ENCODE data around the gene WNT7B.
A peak's percentile ranks its signal among the peaks of the same experiment; 100 is the strongest.

Gene WNT7B

GRCh38 chr22:45993841-45994240 is 16.9 kb upstream of the WNT7B start:
- Histone ChIP-seq H3K27ac (ENCODE audit: low read depth, low read length) (no peak overlapping the region), H3K79me2 (ENCODE audit: control insufficient read depth, insufficient read depth, low read length, unreplicated experiment) (no peaks in the 10 kb centered on the region), H3K4me3 (ENCODE audit: low read depth, low read length) (no peak overlapping the region), H3K36me3 (ENCODE audit: insufficient read depth, low read length) (no peaks in the 10 kb centered on the region), H3K4me1 (ENCODE audit: control insufficient read depth, insufficient read depth, low read length, unreplicated experiment) (peaks cover 33% of the 10 kb centered on the region), H2AFZ (ENCODE audit: low read length, unreplicated experiment) (no peak overlapping the region), H3K27me3 (ENCODE audit: insufficient read depth, low read length) (no peaks in the 10 kb centered on the region)

- Histone ChIP-seq H3K27ac (ENCODE audit: low read depth, low read length) (no peak overlapping the region), H3K4me1 (ENCODE audit: control insufficient read depth, insufficient read depth, low read length, unreplicated experiment) (peaks cover 30% of the 10 kb centered on the region), H2AFZ (ENCODE audit: low read length, unreplicated experiment) (no peak overlapping the region), H3K36me3 (ENCODE audit: insufficient read depth, low read length) (no peaks in the 10 kb centered on the region), H3K27me3 (ENCODE audit: insufficient read depth, low read length) (no peaks in the 10 kb centered on the region), H3K4me3 (ENCODE audit: low read depth, low read length) (no peak overlapping the region), H3K79me2 (ENCODE audit: control insufficient read depth, insufficient read depth, low read length, unreplicated experiment) (no peaks in the 10 kb centered on the region)
Observed at GRCh38 chr22:45993143-45993692, 16.3 kb upstream of the WNT7B start.

- Histone ChIP-seq H3K79me2 (ENCODE audit: control insufficient read depth, insufficient read depth, low read length, unreplicated experiment) (no peaks in the 10 kb centered on the region), H3K36me3 (ENCODE audit: insufficient read depth, low read length) (no peaks in the 10 kb centered on the region), H3K4me1 (ENCODE audit: control insufficient read depth, insufficient read depth, low read length, unreplicated experiment) (peaks cover 25% of the 10 kb centered on the region), H3K27me3 (ENCODE audit: insufficient read depth, low read length) (no peaks in the 10 kb centered on the region), H3K4me3 (ENCODE audit: low read depth, low read length) (no peak overlapping the region), H3K27ac (ENCODE audit: low read depth, low read length) (no peak overlapping the region), H2AFZ (ENCODE audit: low read length, unreplicated experiment) (no peak overlapping the region)
Observed at GRCh38 chr22:45992737-45993136, 15.8 kb upstream of the WNT7B start.

- Histone ChIP-seq H3K27ac (ENCODE audit: low read depth, low read length) (no peak overlapping the region), H3K79me2 (ENCODE audit: control insufficient read depth, insufficient read depth, low read length, unreplicated experiment) (no peaks in the 10 kb centered on the region), H2AFZ (ENCODE audit: low read length, unreplicated experiment) (no peak overlapping the region), H3K36me3 (ENCODE audit: insufficient read depth, low read length) (no peaks in the 10 kb centered on the region), H3K27me3 (ENCODE audit: insufficient read depth, low read length) (no peaks in the 10 kb centered on the region), H3K4me1 (ENCODE audit: control insufficient read depth, insufficient read depth, low read length, unreplicated experiment) (peaks cover 12% of the 10 kb centered on the region), H3K4me3 (ENCODE audit: low read depth, low read length) (no peak overlapping the region)
Observed at GRCh38 chr22:45991098-45991497, 14.1 kb upstream of the WNT7B start.

- Histone ChIP-seq H3K27me3 (ENCODE audit: insufficient read depth, low read length) (no peaks in the 10 kb centered on the region), H3K4me1 (ENCODE audit: control insufficient read depth, insufficient read depth, low read length, unreplicated experiment) (no peaks in the 10 kb centered on the region), H3K36me3 (ENCODE audit: insufficient read depth, low read length) (no peaks in the 10 kb centered on the region), H3K27ac (ENCODE audit: low read depth, low read length) (no peak overlapping the region), H3K79me2 (ENCODE audit: control insufficient read depth, insufficient read depth, low read length, unreplicated experiment) (no peaks in the 10 kb centered on the region), H2AFZ (ENCODE audit: low read length, unreplicated experiment) (no peak overlapping the region), H3K4me3 (ENCODE audit: low read depth, low read length) (no peak overlapping the region)
Observed at GRCh38 chr22:45987136-45987861, 10.3 kb upstream of the WNT7B start.

GRCh38 chr22:45984316-45984916 is 7.5 kb upstream of the WNT7B start:
- no peaks in the 10 kb centered on the region for H3K79me2 ChIP-seq (ENCODE audit: control insufficient read depth, insufficient read depth, low read length, unreplicated experiment)
- H3K4me3 ChIP-seq (ENCODE audit: low read depth, low read length): no peak overlapping the region
- H3K4me1 ChIP-seq (ENCODE audit: control insufficient read depth, insufficient read depth, low read length, unreplicated experiment): no peaks in the 10 kb centered on the region
- H3K27me3 ChIP-seq (ENCODE audit: insufficient read depth, low read length): no peaks in the 10 kb centered on the region
- no peak overlapping the region for H3K27ac ChIP-seq (ENCODE audit: low read depth, low read length)
- H2AFZ ChIP-seq (ENCODE audit: low read length, unreplicated experiment): no peak overlapping the region
- H3K36me3 ChIP-seq (ENCODE audit: insufficient read depth, low read length): no peaks in the 10 kb centered on the region

- H3K79me2 ChIP-seq (ENCODE audit: control insufficient read depth, insufficient read depth, low read length, unreplicated experiment): no peaks in the 10 kb centered on the region
- no peaks in the 10 kb centered on the region for H3K4me1 ChIP-seq (ENCODE audit: control insufficient read depth, insufficient read depth, low read length, unreplicated experiment)
- H2AFZ ChIP-seq (ENCODE audit: low read length, unreplicated experiment): no peak overlapping the region
- no peak overlapping the region for H3K4me3 ChIP-seq (ENCODE audit: low read depth, low read length)
- no peaks in the 10 kb centered on the region for H3K36me3 ChIP-seq (ENCODE audit: insufficient read depth, low read length)
- H3K27ac ChIP-seq (ENCODE audit: low read depth, low read length): no peak overlapping the region
- no peaks in the 10 kb centered on the region for H3K27me3 ChIP-seq (ENCODE audit: insufficient read depth, low read length)
Observed at GRCh38 chr22:45983797-45984196, 6.8 kb upstream of the WNT7B start.

GRCh38 chr22:45980761-45981160 is 3.8 kb upstream of the WNT7B start:
- Histone ChIP-seq H3K27ac (ENCODE audit: low read depth, low read length) (no peak overlapping the region), H2AFZ (ENCODE audit: low read length, unreplicated experiment) (no peak overlapping the region), H3K27me3 (ENCODE audit: insufficient read depth, low read length) (peaks cover 20% of the 10 kb centered on the region), H3K79me2 (ENCODE audit: control insufficient read depth, insufficient read depth, low read length, unreplicated experiment) (no peaks in the 10 kb centered on the region), H3K36me3 (ENCODE audit: insufficient read depth, low read length) (no peaks in the 10 kb centered on the region), H3K4me3 (ENCODE audit: low read depth, low read length) (no peak overlapping the region), H3K4me1 (ENCODE audit: control insufficient read depth, insufficient read depth, low read length, unreplicated experiment) (no peaks in the 10 kb centered on the region)

GRCh38 chr22:45980268-45980570 is 3.3 kb upstream of the WNT7B start:
- H3K27me3 ChIP-seq (ENCODE audit: insufficient read depth, low read length): peaks cover 25% of the 10 kb centered on the region
- no peak overlapping the region for H2AFZ ChIP-seq (ENCODE audit: low read length, unreplicated experiment)
- no peak overlapping the region for H3K27ac ChIP-seq (ENCODE audit: low read depth, low read length)

GRCh38 chr22:45978275-45978713 is 1.3 kb upstream of the WNT7B start:
- Histone ChIP-seq H2AFZ (ENCODE audit: low read length, unreplicated experiment) (no peak overlapping the region), H3K4me1 (ENCODE audit: control insufficient read depth, insufficient read depth, low read length, unreplicated experiment) (no peaks in the 10 kb centered on the region), H3K36me3 (ENCODE audit: insufficient read depth, low read length) (no peaks in the 10 kb centered on the region), H3K27ac (ENCODE audit: low read depth, low read length) (no peak overlapping the region), H3K4me3 (ENCODE audit: low read depth, low read length) (peak overlapping the region; percentile 78; the same call in 1 of the 2 replicates), H3K79me2 (ENCODE audit: control insufficient read depth, insufficient read depth, low read length, unreplicated experiment) (no peaks in the 10 kb centered on the region), H3K27me3 (ENCODE audit: insufficient read depth, low read length) (peaks cover 45% of the 10 kb centered on the region)

More at GRCh38 chr22:45980268-45980570, 3.3 kb upstream of the WNT7B start:
- no peaks in the 10 kb centered on the region for H3K79me2 ChIP-seq (ENCODE audit: control insufficient read depth, insufficient read depth, low read length, unreplicated experiment)
- no peaks in the 10 kb centered on the region for H3K36me3 ChIP-seq (ENCODE audit: insufficient read depth, low read length)
- no peaks in the 10 kb centered on the region for H3K4me1 ChIP-seq (ENCODE audit: control insufficient read depth, insufficient read depth, low read length, unreplicated experiment)
- H3K4me3 ChIP-seq (ENCODE audit: low read depth, low read length): no peak overlapping the region

Data from ACC112 (cell line).